ENCODE results near the gene IPCEF1.

Gene IPCEF1

DNA sequence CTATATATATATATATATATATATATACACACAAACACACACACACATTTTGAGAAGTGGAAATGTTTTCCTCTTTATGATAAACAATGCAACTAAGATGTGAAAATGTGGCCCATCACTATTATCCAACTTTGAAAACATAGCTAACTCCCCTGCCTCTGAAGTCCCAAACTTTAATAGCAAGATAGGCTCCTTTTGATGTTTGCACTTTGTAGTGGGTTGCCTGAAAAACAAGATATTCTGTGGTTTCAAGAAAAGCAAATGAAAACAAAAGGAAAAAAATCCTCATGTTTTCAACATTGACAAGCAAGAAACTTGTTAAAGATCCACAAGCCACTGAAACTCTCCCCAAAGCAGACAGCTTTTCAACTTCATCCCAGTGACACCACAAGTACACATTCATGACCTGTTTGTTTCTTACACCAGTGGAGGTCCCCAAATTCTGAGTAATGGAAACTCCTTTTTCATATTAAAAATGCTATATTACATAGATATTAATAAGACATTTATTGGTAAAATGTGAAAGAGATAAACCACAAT is 90.0 kb downstream of the IPCEF1 start:
- TF ChIP-seq, protein P1, sequence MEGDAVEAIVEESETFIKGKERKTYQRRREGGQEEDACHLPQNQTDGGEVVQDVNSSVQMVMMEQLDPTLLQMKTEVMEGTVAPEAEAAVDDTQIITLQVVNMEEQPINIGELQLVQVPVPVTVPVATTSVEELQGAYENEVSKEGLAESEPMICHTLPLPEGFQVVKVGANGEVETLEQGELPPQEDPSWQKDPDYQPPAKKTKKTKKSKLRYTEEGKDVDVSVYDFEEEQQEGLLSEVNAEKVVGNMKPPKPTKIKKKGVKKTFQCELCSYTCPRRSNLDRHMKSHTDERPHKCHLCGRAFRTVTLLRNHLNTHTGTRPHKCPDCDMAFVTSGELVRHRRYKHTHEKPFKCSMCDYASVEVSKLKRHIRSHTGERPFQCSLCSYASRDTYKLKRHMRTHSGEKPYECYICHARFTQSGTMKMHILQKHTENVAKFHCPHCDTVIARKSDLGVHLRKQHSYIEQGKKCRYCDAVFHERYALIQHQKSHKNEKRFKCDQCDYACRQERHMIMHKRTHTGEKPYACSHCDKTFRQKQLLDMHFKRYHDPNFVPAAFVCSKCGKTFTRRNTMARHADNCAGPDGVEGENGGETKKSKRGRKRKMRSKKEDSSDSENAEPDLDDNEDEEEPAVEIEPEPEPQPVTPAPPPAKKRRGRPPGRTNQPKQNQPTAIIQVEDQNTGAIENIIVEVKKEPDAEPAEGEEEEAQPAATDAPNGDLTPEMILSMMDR (IDR thresholded peaks at IDR 0.05; ENCODE audit: low read depth, low read length), result no peak
- DNase-seq (ENCODE audit: extremely low read depth, low read depth), result no peak

DNA sequence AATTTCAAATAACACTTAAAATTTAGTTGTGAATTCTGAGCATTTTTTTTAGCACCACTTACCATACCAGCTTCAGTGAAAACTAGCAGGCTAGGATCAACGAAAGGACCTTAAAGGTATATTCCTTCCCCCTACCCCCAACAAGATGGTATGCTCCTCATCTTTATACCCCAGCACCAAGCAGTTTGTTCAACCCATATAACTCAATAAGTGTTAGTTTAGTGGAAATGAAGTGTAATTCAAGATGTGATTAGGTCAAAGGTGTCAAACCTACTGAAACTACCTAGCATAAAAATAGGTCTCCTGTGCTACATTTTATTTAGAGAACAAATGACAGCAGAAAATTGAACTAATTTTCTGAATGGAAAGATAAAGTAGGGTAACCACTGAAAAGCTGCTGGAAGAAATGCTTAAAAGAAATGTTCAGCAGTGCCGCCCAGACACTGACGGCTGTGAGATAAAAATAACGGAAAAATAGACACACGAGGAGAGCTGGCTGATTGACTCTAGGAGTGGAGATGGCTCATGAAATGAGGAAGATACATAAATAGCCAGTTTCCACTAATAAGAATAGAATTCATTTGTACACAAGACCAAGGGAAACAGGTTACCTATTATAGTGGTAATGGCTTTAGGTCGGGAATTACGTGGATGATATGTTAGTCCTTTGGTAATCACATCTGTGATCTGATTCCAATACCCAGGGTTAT is 94.8 kb downstream of the IPCEF1 start:
- TF ChIP-seq, protein P1 (IDR thresholded peaks at IDR 0.05; ENCODE audit: low read depth, low read length), result no peak
- DNase-seq (ENCODE audit: extremely low read depth, low read depth), result no peak

GRCh38 chr6:154258064-154258757 is 98.4 kb downstream of the IPCEF1 start:
- DNase-seq (ENCODE audit: extremely low read depth, low read depth), result no peak
- TF ChIP-seq, protein P1 (IDR thresholded peaks at IDR 0.05; ENCODE audit: low read depth, low read length), result no peak

DNA sequence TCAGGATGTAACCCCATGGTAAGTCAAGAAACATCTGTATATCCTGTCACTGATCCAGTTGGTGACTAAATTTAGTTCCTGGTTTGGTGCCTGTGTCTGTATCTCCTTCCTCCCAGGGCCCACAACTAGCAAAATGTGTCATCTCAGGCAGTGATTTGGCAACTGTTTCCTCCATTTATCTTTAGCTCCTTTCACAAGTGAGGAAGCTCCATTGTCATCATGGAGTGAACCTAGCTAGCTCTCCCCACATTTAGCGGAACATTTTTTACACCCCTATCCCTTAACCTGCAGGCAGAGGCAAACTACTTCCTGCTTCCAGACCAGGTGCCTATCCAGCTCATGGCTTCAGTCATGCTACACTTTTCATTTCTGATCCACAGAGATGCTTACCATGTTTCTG is 99.5 kb downstream of the IPCEF1 start:
- DNase-seq (ENCODE audit: extremely low read depth, low read depth), result no peak
- TF ChIP-seq, protein P1 (IDR thresholded peaks at IDR 0.05; ENCODE audit: low read depth, low read length), result no peak

- TF ChIP-seq, protein P1 (IDR thresholded peaks at IDR 0.05; ENCODE audit: low read depth, low read length), result no peak
- no peak for DNase-seq (ENCODE audit: extremely low read depth, low read depth)
Measured at GRCh38 chr6:154252678-154253077, 103.9 kb downstream of the IPCEF1 start.

- TF ChIP-seq, protein P1 (IDR thresholded peaks at IDR 0.05; ENCODE audit: low read depth, low read length), result no peak
- no peak for DNase-seq (ENCODE audit: extremely low read depth, low read depth)
Measured at GRCh38 chr6:154251116-154251515, 105.5 kb downstream of the IPCEF1 start.
